HCT116 (cell line): ENCODE data around the gene PDYN.

ENCODE experiments used
- ATF3 ChIP-seq: IDR thresholded peaks from 2 replicates; pipeline ENCODE4 v1.6.1; 2012
- CTCF ChIP-seq, 3 experiments: fragments of 200-600 bp in 1 of 3; sonication (generic) in 1 of 3; IDR thresholded peaks in 2 of 3; conservative IDR thresholded peaks in 1 of 3; 2 replicates each; pipeline ENCODE4 v1.5.1; 2012 to 2017; ENCODE audit warnings: low read depth in 2 of 3, low read length in 2 of 3, antibody characterized with exemption in 1 of 3, borderline replicate concordance in 1 of 3, control low read depth in 1 of 3, mild to moderate bottlenecking in 1 of 3, mixed read lengths in 1 of 3, mixed run types in 1 of 3, moderate library complexity in 1 of 3; ENCODE audit not compliant: insufficient read depth in 1 of 3
- EGR1 ChIP-seq: IDR thresholded peaks from 2 replicates; pipeline ENCODE4 v1.6.1; 2012; ENCODE audit warnings: low read depth
- EZH2 ChIP-seq: fragments of 200-600 bp; sonication (generic); IDR thresholded peaks from 2 replicates; pipeline ENCODE4 v1.6.1; 2017; ENCODE audit warnings: antibody characterized with exemption, mixed run types
- JUND ChIP-seq: IDR thresholded peaks from 2 replicates; pipeline ENCODE4 v1.6.1; 2012
- POLR2A ChIP-seq: IDR thresholded peaks from 2 replicates; pipeline ENCODE4 v1.7.0; 2011; ENCODE audit warnings: borderline replicate concordance; ENCODE audit not compliant: insufficient read depth, insufficient read length; ENCODE audit errors: extremely low read depth
- POLR2AphosphoS5 ChIP-seq: IDR thresholded peaks from 2 replicates; pipeline ENCODE4 v1.6.1; 2011; ENCODE audit warnings: mild to moderate bottlenecking, low read depth, low read length, moderate library complexity
- RAD21 ChIP-seq: IDR thresholded peaks from 2 replicates; pipeline ENCODE4 v1.6.1; 2012; ENCODE audit warnings: low read depth, mild to moderate bottlenecking
- SP1 ChIP-seq: IDR thresholded peaks from 2 replicates; pipeline ENCODE4 v1.6.1; 2012; ENCODE audit warnings: low read depth
- ZNF274 ChIP-seq: fragments of 200-500 bp; sonication (Bioruptor generic); IDR thresholded peaks from 2 replicates; pipeline ENCODE4 v1.6.1; 2014; ENCODE audit warnings: mild to moderate bottlenecking, low read depth, low read length, inconsistent platforms

- no peak for TF ChIP-seq SP1
- TF ChIP-seq ATF3 = no peak
- no peak for TF ChIP-seq POLR2A
- TF ChIP-seq RAD21 = no peak
- no peak for TF ChIP-seq EZH2
- TF ChIP-seq EGR1 = no peak
- no peak for TF ChIP-seq ZNF274
- TF ChIP-seq CTCF (IDR thresholded peaks at IDR 0.05 in 2 of 3, conservative IDR thresholded peaks at IDR 0.05 in 1 of 3; ENCODE audit: borderline replicate concordance in 1 of 3, insufficient read depth in 1 of 3, low read depth in 2 of 3, low read length in 2 of 3) = no peak
- no peak for TF ChIP-seq POLR2AphosphoS5
- TF ChIP-seq JUND = no peak
These were observed 65.1 kb downstream of the PDYN start for GRCh38 chr20:1928782-1929181.
